H9 (cell line): Measurements from ENCODE around the gene THSD4. TPM values are rescaled to one million over a fixed set of nuclear protein-coding genes. Genes with fewer than 3 reads are reported as not detected.

ENCODE experiments used
- DNase-seq: peaks from one replicate; pipeline ENCODE4 v3.0.0-alpha.2; 2017
- H2AFZ ChIP-seq: one replicate; pipeline ENCODE4 v1.6.1; 2013; ENCODE audit warnings: mild to moderate bottlenecking, low read length, control low read depth, moderate library complexity
- H2AK5ac ChIP-seq: 2 replicates; pipeline ENCODE4 v1.6.1; 2013; ENCODE audit warnings: low read length, control low read depth, mixed read lengths; ENCODE audit not compliant: insufficient read length
- H2BK120ac ChIP-seq: one replicate; pipeline ENCODE4 v1.6.1; 2013; ENCODE audit warnings: low read depth, mild to moderate bottlenecking, low read length, control low read depth, inconsistent platforms; ENCODE audit not compliant: poor library complexity, severe bottlenecking
- H2BK12ac ChIP-seq: 2 replicates; pipeline ENCODE4 v1.6.1; 2013; ENCODE audit warnings: low read length, control low read depth, mixed read lengths, low read depth; ENCODE audit not compliant: insufficient read length
- H2BK15ac ChIP-seq: 2 replicates; pipeline ENCODE4 v1.6.1; 2013; ENCODE audit warnings: low read depth, low read length, control low read depth
- H2BK20ac ChIP-seq: one replicate; pipeline ENCODE4 v1.6.1; 2013; ENCODE audit warnings: low read depth, mild to moderate bottlenecking, low read length, control low read depth, inconsistent platforms; ENCODE audit not compliant: poor library complexity, severe bottlenecking
- H2BK5ac ChIP-seq: 2 replicates; pipeline ENCODE4 v1.6.1; 2013; ENCODE audit warnings: low read length, control low read depth, mixed read lengths; ENCODE audit not compliant: insufficient read length
- H3K14ac ChIP-seq: 2 replicates; pipeline ENCODE4 v1.6.1; 2013; ENCODE audit warnings: low read length, control low read depth; ENCODE audit not compliant: insufficient read depth
- H3K18ac ChIP-seq: 2 replicates; pipeline ENCODE4 v1.6.1; 2013; ENCODE audit warnings: low read depth, mild to moderate bottlenecking, mixed read lengths, low read length, control low read depth; ENCODE audit not compliant: insufficient read length
- H3K23ac ChIP-seq: 2 replicates; pipeline ENCODE4 v1.6.1; 2013; ENCODE audit warnings: low read length, control low read depth, mixed read lengths, low read depth; ENCODE audit not compliant: insufficient read length
- H3K23me2 ChIP-seq: 2 replicates; pipeline ENCODE4 v1.6.1; 2013; ENCODE audit warnings: low read depth, mild to moderate bottlenecking, mixed read lengths, low read length, control low read depth; ENCODE audit not compliant: insufficient read length, poor library complexity, severe bottlenecking
- H3K27ac ChIP-seq: 2 replicates; pipeline ENCODE4 v1.5.1; 2013; ENCODE audit warnings: low read length, control low read depth, mixed read lengths, low read depth; ENCODE audit not compliant: insufficient read length
- H3K27me3 ChIP-seq: 2 replicates; pipeline ENCODE4 v1.6.1; 2013; ENCODE audit warnings: low read length, control low read depth, inconsistent platforms; ENCODE audit not compliant: insufficient read depth
- H3K4ac ChIP-seq: 2 replicates; pipeline ENCODE4 v1.6.1; 2013; ENCODE audit warnings: low read depth, mild to moderate bottlenecking, control low read depth, inconsistent platforms, low read length, moderate library complexity
- H3K4me1 ChIP-seq: 2 replicates; pipeline ENCODE4 v1.6.1; 2013; ENCODE audit warnings: low read length, control low read depth, inconsistent platforms; ENCODE audit not compliant: insufficient read depth
- H3K4me2 ChIP-seq: 2 replicates; pipeline ENCODE4 v1.6.1; 2013; ENCODE audit warnings: low read length, control low read depth, mixed read lengths; ENCODE audit not compliant: insufficient read length, insufficient read depth
- H3K56ac ChIP-seq: 2 replicates; pipeline ENCODE4 v1.6.1; 2013; ENCODE audit warnings: low read depth, mild to moderate bottlenecking, mixed read lengths, low read length, control low read depth; ENCODE audit not compliant: insufficient read length
- H3K79me1 ChIP-seq: 2 replicates; pipeline ENCODE4 v1.6.1; 2013; ENCODE audit warnings: low read depth, mild to moderate bottlenecking, moderate library complexity, low read length, control low read depth, inconsistent platforms; ENCODE audit not compliant: insufficient read depth, poor library complexity, severe bottlenecking
- H3K79me2 ChIP-seq: 2 replicates; pipeline ENCODE4 v1.6.1; 2013; ENCODE audit warnings: low read length, control low read depth, inconsistent platforms; ENCODE audit not compliant: insufficient read depth
- H3K9ac ChIP-seq: 2 replicates; pipeline ENCODE4 v1.6.1; 2013; ENCODE audit warnings: low read length, control low read depth, mixed read lengths; ENCODE audit not compliant: insufficient read length; ENCODE audit errors: extremely low read depth
- H3K9me3 ChIP-seq: one replicate; pipeline ENCODE4 v1.6.1; 2013; ENCODE audit warnings: low read depth, low read length, inconsistent platforms; ENCODE audit not compliant: control insufficient read depth
- H3T11ph ChIP-seq: one replicate; pipeline ENCODE4 v1.6.1; 2013; ENCODE audit warnings: mild to moderate bottlenecking, low read length, control low read depth, inconsistent platforms
- H4K20me1 ChIP-seq: one replicate; pipeline ENCODE4 v1.6.1; 2013; ENCODE audit not compliant: control insufficient read depth, insufficient read length, insufficient read depth
- H4K5ac ChIP-seq: 2 replicates; pipeline ENCODE4 v1.6.1; 2013; ENCODE audit warnings: low read depth, mild to moderate bottlenecking, mixed read lengths, low read length, control low read depth; ENCODE audit not compliant: insufficient read length
- H4K8ac ChIP-seq: replicated peaks from 2 replicates; pipeline ENCODE4 v1.6.1; 2013; ENCODE audit warnings: low read length, control low read depth, mixed read lengths, low read depth; ENCODE audit not compliant: insufficient read length
- H4K91ac ChIP-seq: 2 replicates; pipeline ENCODE4 v1.6.1; 2013; ENCODE audit warnings: low read depth, mild to moderate bottlenecking, moderate library complexity, mixed read lengths, low read length, control low read depth; ENCODE audit not compliant: insufficient read length
- H3K27ac Mint-ChIP-seq, 3 experiments: 2 replicates in 2 of 3; 3 replicates in 1 of 3; pipeline ENCODE4 v1.8.0; 2020 to 2021; ENCODE audit warnings: mixed read lengths in 3 of 3, mild to moderate bottlenecking in 1 of 3, moderate library complexity in 1 of 3
- H3K27me3 Mint-ChIP-seq: 2 replicates; pipeline ENCODE4 v1.8.0; 2021; ENCODE audit warnings: low read depth, mild to moderate bottlenecking, moderate library complexity, mixed read lengths
- H3K36me3 Mint-ChIP-seq, 3 experiments: 2 replicates in 2 of 3; 3 replicates in 1 of 3; pipeline ENCODE4 v1.8.0; 2020 to 2021; ENCODE audit warnings: low read depth in 3 of 3, mixed read lengths in 3 of 3; ENCODE audit not compliant: insufficient read depth in 1 of 3
- H3K4me1 Mint-ChIP-seq, 2 experiments: 2 replicates each; pipeline ENCODE4 v1.8.0; 2020; ENCODE audit warnings: mixed read lengths in 2 of 2
- H3K4me3 Mint-ChIP-seq, 2 experiments: 2 replicates in 1 of 2; 3 replicates in 1 of 2; pipeline ENCODE4 v1.8.0; 2020 to 2021; ENCODE audit warnings: mild to moderate bottlenecking in 2 of 2, mixed read lengths in 2 of 2, moderate library complexity in 1 of 2
- H3K9me3 Mint-ChIP-seq, 2 experiments: 2 replicates in 1 of 2; 3 replicates in 1 of 2; pipeline ENCODE4 v1.8.0; 2020; ENCODE audit warnings: mild to moderate bottlenecking in 2 of 2, mixed read lengths in 2 of 2, moderate library complexity in 1 of 2
- WGBS: extraction: QIAGEN DNeasy Blood & Tissue Kit; methylation state at CpG from one replicate; pipeline ENCODE4 v1.1.7; 2013; ENCODE audit warnings: missing lambda C conversion rate, low lambda C conversion rate, mixed read lengths; ENCODE audit not compliant: insufficient read length; ENCODE audit errors: extremely low coverage; 5-methylcytosine and 5-hydroxymethylcytosine counted together
- total RNA-seq: library from RNA; stranded (reverse); gene quantifications from 2 replicates; pipeline ENCODE4 v1.2.1, GENCODE V29; 2021
- TF ChIP-seq, protein P1 (sequence below): fragments of 200-600 bp; sonication (generic); conservative IDR thresholded peaks from 3 replicates; pipeline ENCODE4 v1.8.0; 2021; ENCODE audit warnings: antibody characterized with exemption, mild to moderate bottlenecking

THSD4 gene
- total RNA-seq, 1 experiment from 2014 or later = 5.5 TPM

DNA sequence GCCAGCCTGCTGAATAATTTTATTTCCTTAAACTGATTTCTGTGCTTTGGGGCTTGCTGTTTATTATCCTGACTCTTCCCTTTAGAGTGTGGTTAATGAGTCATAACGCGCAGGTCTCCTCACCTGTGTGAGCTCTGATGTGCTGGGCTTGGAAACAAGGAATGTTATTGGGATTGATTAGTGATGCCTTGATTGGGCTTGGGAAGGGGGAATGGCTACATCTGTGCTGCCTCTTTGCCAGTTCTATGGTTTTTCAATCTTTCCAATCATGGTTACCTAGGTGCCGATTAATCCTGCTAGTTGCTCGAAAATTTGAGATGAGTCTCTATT, 161.0 kb downstream of the THSD4 start:
- H3K14ac ChIP-seq = no peak overlapping the region
- no peak overlapping the region for H3K18ac ChIP-seq
- peaks cover 19 to 22% of the 10 kb centered on the region in 2 experiments for H3K4me1 Mint-ChIP-seq
- no peak overlapping the region; a peak in 1 of 7 replicates for H3K27ac Mint-ChIP-seq
- no peak overlapping the region for H3K9ac ChIP-seq
- H2BK20ac ChIP-seq = no peak overlapping the region
- H4K8ac ChIP-seq = no peak overlapping the region
- H3K36me3 Mint-ChIP-seq = peaks cover 0 to 4% (median 2%) of the 10 kb centered on the region in 3 experiments; a peak in 2 of 7 replicates
- no peak overlapping the region for H2AK5ac ChIP-seq
- no peaks in the 10 kb centered on the region for H3K27me3 ChIP-seq
- no peak overlapping the region for H3K27ac ChIP-seq
- H4K20me1 ChIP-seq = no peaks in the 10 kb centered on the region
- H3K27me3 Mint-ChIP-seq = no peaks in the 10 kb centered on the region
- no peak overlapping the region for H2BK15ac ChIP-seq
- H2AFZ ChIP-seq = no peak overlapping the region
- no peak overlapping the region for H2BK120ac ChIP-seq
- no peak overlapping the region for H3K4ac ChIP-seq
- H3K23me2 ChIP-seq = no peaks in the 10 kb centered on the region
- no peak overlapping the region for H2BK5ac ChIP-seq
- no peaks in the 10 kb centered on the region for H3K4me1 ChIP-seq
- WGBS = no CpG with 5 or more reads among the region's 4 CpGs
- no peaks in the 10 kb centered on the region for H3K9me3 Mint-ChIP-seq
- H3K79me2 ChIP-seq = no peaks in the 10 kb centered on the region
- no peak overlapping the region for H3K4me2 ChIP-seq
- H2BK12ac ChIP-seq = no peak overlapping the region
- H3K79me1 ChIP-seq = no peaks in the 10 kb centered on the region
- H3K9me3 ChIP-seq = no peaks in the 10 kb centered on the region
- H3T11ph ChIP-seq = no peak overlapping the region
- no peak overlapping the region for H3K56ac ChIP-seq
- no peak overlapping the region for H3K4me3 Mint-ChIP-seq
- no peak overlapping the region for H4K5ac ChIP-seq
- H3K23ac ChIP-seq = no peak overlapping the region
- no peak overlapping the region for H4K91ac ChIP-seq
- TF ChIP-seq, protein P1, sequence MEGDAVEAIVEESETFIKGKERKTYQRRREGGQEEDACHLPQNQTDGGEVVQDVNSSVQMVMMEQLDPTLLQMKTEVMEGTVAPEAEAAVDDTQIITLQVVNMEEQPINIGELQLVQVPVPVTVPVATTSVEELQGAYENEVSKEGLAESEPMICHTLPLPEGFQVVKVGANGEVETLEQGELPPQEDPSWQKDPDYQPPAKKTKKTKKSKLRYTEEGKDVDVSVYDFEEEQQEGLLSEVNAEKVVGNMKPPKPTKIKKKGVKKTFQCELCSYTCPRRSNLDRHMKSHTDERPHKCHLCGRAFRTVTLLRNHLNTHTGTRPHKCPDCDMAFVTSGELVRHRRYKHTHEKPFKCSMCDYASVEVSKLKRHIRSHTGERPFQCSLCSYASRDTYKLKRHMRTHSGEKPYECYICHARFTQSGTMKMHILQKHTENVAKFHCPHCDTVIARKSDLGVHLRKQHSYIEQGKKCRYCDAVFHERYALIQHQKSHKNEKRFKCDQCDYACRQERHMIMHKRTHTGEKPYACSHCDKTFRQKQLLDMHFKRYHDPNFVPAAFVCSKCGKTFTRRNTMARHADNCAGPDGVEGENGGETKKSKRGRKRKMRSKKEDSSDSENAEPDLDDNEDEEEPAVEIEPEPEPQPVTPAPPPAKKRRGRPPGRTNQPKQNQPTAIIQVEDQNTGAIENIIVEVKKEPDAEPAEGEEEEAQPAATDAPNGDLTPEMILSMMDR = no peak
- DNase-seq = no peak
